ENCODE data around the gene CACNA2D3.

CACNA2D3 gene

DNA sequence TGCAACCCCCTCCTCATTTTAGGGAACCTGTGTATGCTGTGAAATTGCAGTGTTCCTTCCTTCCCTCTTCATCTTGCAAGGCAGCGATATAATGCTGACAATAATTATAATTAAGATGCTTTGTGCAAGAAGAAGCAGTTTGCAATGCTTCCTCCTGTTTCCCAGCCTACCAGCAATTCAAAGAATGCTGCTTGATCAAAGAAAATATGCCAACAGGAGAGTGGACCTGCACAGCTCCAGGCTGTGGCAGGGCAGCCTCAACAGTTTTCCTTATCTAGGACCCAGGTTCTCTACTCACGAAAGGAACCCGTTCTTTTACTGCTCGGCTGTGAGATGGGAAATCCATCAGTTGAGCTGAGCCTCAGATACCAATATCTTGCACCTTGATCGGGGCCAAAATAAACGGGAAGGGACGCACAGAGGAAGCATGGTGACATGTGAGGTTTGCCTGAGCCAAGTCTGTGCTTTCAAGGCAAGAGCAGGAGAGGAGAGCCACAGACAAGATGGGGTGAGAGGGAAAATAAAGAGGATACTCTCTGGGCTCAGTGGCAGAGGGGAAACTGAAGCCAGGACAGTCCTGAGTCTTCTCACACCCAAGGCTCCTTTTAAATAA lies 828.1 kb downstream of the CACNA2D3 start:
- Histone ChIP-seq H3K9ac (ENCODE audit: low read length) (no peak overlapping the region), H3K36me3 (ENCODE audit: control insufficient read depth, insufficient read depth, low read length) (no peaks in the 10 kb centered on the region), H3K4me1 (ENCODE audit: control insufficient read depth, low read depth, low read length) (peaks cover 4% of the 10 kb centered on the region), H3K4ac (ENCODE audit: low read depth, low read length) (no peak overlapping the region), H3K27me3 (ENCODE audit: insufficient read depth, low read length, poor library complexity) (no peaks in the 10 kb centered on the region), H3K4me2 (ENCODE audit: low read length) (no peak overlapping the region), H4K5ac (ENCODE audit: low read length) (no peak overlapping the region), H3K23ac (ENCODE audit: low read length) (no peak overlapping the region), H2AK5ac (ENCODE audit: low read length) (peak overlapping the region; percentile 2), H3K27ac (ENCODE audit: low read depth, low read length) (no peak overlapping the region), H3K79me1 (ENCODE audit: low read length) (no peaks in the 10 kb centered on the region), H3K4me3 (ENCODE audit: low read length) (no peak overlapping the region), H3K18ac (ENCODE audit: low read length) (no peak overlapping the region), H2BK15ac (replicated peaks; ENCODE audit: low read depth) (no peak overlapping the region), H3K56ac (ENCODE audit: low read length) (no peak overlapping the region), H4K8ac (ENCODE audit: low read depth, low read length) (no peak overlapping the region), H2BK5ac (ENCODE audit: low read length) (no peak overlapping the region), H3K79me2 (ENCODE audit: control insufficient read depth, insufficient read depth, low read length) (no peaks in the 10 kb centered on the region), H2BK120ac (ENCODE audit: low read depth, low read length) (no peak overlapping the region)
- DNase-seq, result no peak
- WGBS (ENCODE audit: extremely low coverage, insufficient coverage, low lambda C conversion rate), result no CpG with 5 or more reads among the region's 7 CpGs

DNA sequence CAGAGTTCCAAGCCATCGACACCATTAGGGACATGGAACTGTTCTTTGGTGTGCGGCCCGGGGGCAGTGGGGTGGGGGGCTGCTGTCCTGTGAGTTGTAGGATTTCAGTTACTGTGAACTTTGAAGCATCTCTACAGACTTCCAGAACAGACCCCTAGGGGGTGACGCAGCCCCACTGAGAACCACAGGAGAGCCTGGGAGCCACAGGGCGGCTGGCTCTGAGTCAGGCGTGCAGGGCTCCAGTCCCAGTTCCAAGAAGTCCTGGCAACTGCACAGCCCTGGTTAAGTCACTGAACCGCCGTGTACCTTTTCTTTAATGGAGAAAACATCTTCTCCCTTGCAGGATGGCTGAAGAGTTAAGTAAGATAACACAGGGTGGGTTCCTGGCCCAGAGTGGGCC lies 829.1 kb downstream of the CACNA2D3 start:
- H3K4me1 ChIP-seq (ENCODE audit: control insufficient read depth, low read depth, low read length), result peaks cover 10% of the 10 kb centered on the region
- no peaks in the 10 kb centered on the region for H3K36me3 ChIP-seq (ENCODE audit: control insufficient read depth, insufficient read depth, low read length)
- H3K4ac ChIP-seq (ENCODE audit: low read depth, low read length), result no peak overlapping the region
- H3K56ac ChIP-seq (ENCODE audit: low read length), result no peak overlapping the region
- no peak overlapping the region for H3K9ac ChIP-seq (ENCODE audit: low read length)
- H4K5ac ChIP-seq (ENCODE audit: low read length), result no peak overlapping the region
- peak; percentile 80 for DNase-seq
- no peak overlapping the region for H4K8ac ChIP-seq (ENCODE audit: low read depth, low read length)
- H3K23ac ChIP-seq (ENCODE audit: low read length), result no peak overlapping the region
- H3K79me1 ChIP-seq (ENCODE audit: low read length), result no peaks in the 10 kb centered on the region
- H3K4me2 ChIP-seq (ENCODE audit: low read length), result no peak overlapping the region
- H3K79me2 ChIP-seq (ENCODE audit: control insufficient read depth, insufficient read depth, low read length), result no peaks in the 10 kb centered on the region
- H2BK5ac ChIP-seq (ENCODE audit: low read length), result no peak overlapping the region
- H3K18ac ChIP-seq (ENCODE audit: low read length), result no peak overlapping the region
- no peak overlapping the region for H2AK5ac ChIP-seq (ENCODE audit: low read length)
- no peaks in the 10 kb centered on the region for H3K27me3 ChIP-seq (ENCODE audit: insufficient read depth, low read length, poor library complexity)
- H2BK120ac ChIP-seq (ENCODE audit: low read depth, low read length), result no peak overlapping the region
- no peak overlapping the region for H3K27ac ChIP-seq (ENCODE audit: low read depth, low read length)
- no peak overlapping the region for H3K4me3 ChIP-seq (ENCODE audit: low read length)
- no CpG with 5 or more reads among the region's 8 CpGs for WGBS (ENCODE audit: extremely low coverage, insufficient coverage, low lambda C conversion rate)
- H2BK15ac ChIP-seq (replicated peaks; ENCODE audit: low read depth), result no peak overlapping the region

DNA sequence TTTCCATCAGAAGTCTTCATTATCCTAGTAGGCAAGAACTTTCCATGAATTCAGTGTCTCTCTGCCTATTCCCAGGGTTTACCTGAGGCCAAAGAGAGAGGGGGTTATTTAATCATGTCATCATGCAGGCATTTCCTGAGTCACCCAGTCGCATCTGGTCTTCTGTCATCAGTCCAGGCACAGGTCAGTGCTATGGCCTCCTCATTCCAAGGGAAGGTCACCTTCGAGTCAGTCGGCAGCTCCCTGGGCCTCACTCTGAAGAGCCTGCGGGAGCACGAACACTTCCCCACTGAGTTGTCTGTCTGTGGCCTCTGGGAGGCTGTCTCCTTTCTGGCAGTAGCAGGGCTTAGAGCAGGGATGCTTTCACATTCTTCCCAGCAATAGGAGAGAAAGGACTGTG lies 831.7 kb downstream of the CACNA2D3 start:
- peak; percentile 97 for DNase-seq
- H3K27ac ChIP-seq (ENCODE audit: low read depth, low read length), result peak overlapping the region; percentile 72
- peak overlapping the region; percentile 36 for H2BK5ac ChIP-seq (ENCODE audit: low read length)
- no peak overlapping the region for H3K4ac ChIP-seq (ENCODE audit: low read depth, low read length)
- WGBS (ENCODE audit: extremely low coverage, insufficient coverage, low lambda C conversion rate), result no CpG with 5 or more reads among the region's 5 CpGs
- H3K9ac ChIP-seq (ENCODE audit: low read length), result no peak overlapping the region
- H3K79me2 ChIP-seq (ENCODE audit: control insufficient read depth, insufficient read depth, low read length), result no peaks in the 10 kb centered on the region
- no peak overlapping the region for H3K23ac ChIP-seq (ENCODE audit: low read length)
- peaks cover 11% of the 10 kb centered on the region for H3K4me1 ChIP-seq (ENCODE audit: control insufficient read depth, low read depth, low read length)
- no peaks in the 10 kb centered on the region for H3K27me3 ChIP-seq (ENCODE audit: insufficient read depth, low read length, poor library complexity)
- H2AK5ac ChIP-seq (ENCODE audit: low read length), result peak overlapping the region; percentile 41
- H3K36me3 ChIP-seq (ENCODE audit: control insufficient read depth, insufficient read depth, low read length), result no peaks in the 10 kb centered on the region
- H3K18ac ChIP-seq (ENCODE audit: low read length), result peak overlapping the region; percentile 98
- H3K56ac ChIP-seq (ENCODE audit: low read length), result peak overlapping the region; percentile 40
- H4K8ac ChIP-seq (ENCODE audit: low read depth, low read length), result no peak overlapping the region
- H2BK15ac ChIP-seq (replicated peaks; ENCODE audit: low read depth), result no peak overlapping the region
- no peak overlapping the region for H3K4me3 ChIP-seq (ENCODE audit: low read length)
- H3K4me2 ChIP-seq (ENCODE audit: low read length), result no peak overlapping the region
- H4K5ac ChIP-seq (ENCODE audit: low read length), result no peak overlapping the region
- H3K79me1 ChIP-seq (ENCODE audit: low read length), result no peaks in the 10 kb centered on the region
- H2BK120ac ChIP-seq (ENCODE audit: low read depth, low read length), result peak overlapping the region; percentile 79

DNA sequence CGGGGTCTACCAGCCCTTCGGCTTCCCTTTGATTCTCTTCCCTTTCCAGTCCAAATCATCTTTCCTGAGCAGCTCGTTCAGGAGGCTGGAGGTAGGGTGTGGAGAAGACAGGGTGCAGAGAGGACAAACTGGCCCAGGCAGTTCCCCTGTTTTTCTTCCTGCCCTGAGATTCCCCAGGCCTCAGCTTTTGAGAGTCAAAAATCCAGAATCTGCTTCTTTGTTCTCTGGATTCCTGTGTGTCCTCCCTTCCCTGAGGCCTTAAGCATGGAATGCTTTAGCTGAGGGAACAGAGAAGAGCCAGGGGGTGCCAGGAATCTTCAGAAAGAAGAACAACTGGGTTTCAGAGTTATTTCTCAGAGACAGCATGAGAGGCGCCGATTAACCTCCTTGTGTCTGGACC lies 832.2 kb downstream of the CACNA2D3 start:
- Histone ChIP-seq H3K9ac (ENCODE audit: low read length) (no peak overlapping the region), H3K23ac (ENCODE audit: low read length) (no peak overlapping the region), H3K4me1 (ENCODE audit: control insufficient read depth, low read depth, low read length) (peaks cover 11% of the 10 kb centered on the region), H3K4me3 (ENCODE audit: low read length) (no peak overlapping the region), H3K4me2 (ENCODE audit: low read length) (no peak overlapping the region), H4K5ac (ENCODE audit: low read length) (no peak overlapping the region), H3K27ac (ENCODE audit: low read depth, low read length) (peak overlapping the region; percentile 72), H3K79me1 (ENCODE audit: low read length) (no peaks in the 10 kb centered on the region), H3K27me3 (ENCODE audit: insufficient read depth, low read length, poor library complexity) (no peaks in the 10 kb centered on the region), H3K36me3 (ENCODE audit: control insufficient read depth, insufficient read depth, low read length) (no peaks in the 10 kb centered on the region), H3K79me2 (ENCODE audit: control insufficient read depth, insufficient read depth, low read length) (no peaks in the 10 kb centered on the region), H4K8ac (ENCODE audit: low read depth, low read length) (no peak overlapping the region), H2BK5ac (ENCODE audit: low read length) (peak overlapping the region; percentile 36), H2BK15ac (replicated peaks; ENCODE audit: low read depth) (no peak overlapping the region), H3K4ac (ENCODE audit: low read depth, low read length) (peak overlapping the region; percentile 94), H2AK5ac (ENCODE audit: low read length) (no peak overlapping the region), H3K18ac (ENCODE audit: low read length) (peak overlapping the region; percentile 98), H2BK120ac (ENCODE audit: low read depth, low read length) (peak overlapping the region; percentile 79), H3K56ac (ENCODE audit: low read length) (peak overlapping the region; percentile 30)
- peak; percentile 89 for DNase-seq
- no CpG with 5 or more reads among the region's 5 CpGs for WGBS (ENCODE audit: extremely low coverage, insufficient coverage, low lambda C conversion rate)

DNA sequence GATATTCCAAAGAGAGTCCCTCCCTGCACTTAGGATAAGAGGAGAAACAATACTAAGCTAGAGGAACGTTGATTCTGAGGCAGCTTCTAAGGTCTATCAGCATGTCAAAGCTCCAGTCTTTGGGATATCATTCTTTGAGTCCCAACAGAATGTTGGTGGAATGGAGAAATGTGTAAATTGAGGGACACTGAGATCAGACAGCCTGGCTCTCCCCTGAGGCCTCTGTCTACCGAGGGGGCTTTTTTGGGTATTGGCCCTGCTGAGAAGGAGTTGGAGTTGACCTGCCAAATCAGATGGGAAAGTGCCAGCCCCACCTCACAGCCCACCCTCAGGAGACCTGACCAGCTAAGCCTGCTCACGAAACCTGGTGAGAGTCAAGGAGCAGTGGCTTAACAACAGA lies 833.1 kb downstream of the CACNA2D3 start:
- peak overlapping the region; percentile 12 for H3K18ac ChIP-seq (ENCODE audit: low read length)
- no peak overlapping the region for H2AK5ac ChIP-seq (ENCODE audit: low read length)
- peak overlapping the region; percentile 52 for H3K56ac ChIP-seq (ENCODE audit: low read length)
- H3K4me3 ChIP-seq (ENCODE audit: low read length), result no peak overlapping the region
- peak overlapping the region; percentile 61 for H2BK5ac ChIP-seq (ENCODE audit: low read length)
- no CpG with 5 or more reads among the region's 3 CpGs for WGBS (ENCODE audit: extremely low coverage, insufficient coverage, low lambda C conversion rate)
- no peak overlapping the region for H3K9ac ChIP-seq (ENCODE audit: low read length)
- no peak overlapping the region for H4K8ac ChIP-seq (ENCODE audit: low read depth, low read length)
- no peak overlapping the region for H2BK15ac ChIP-seq (replicated peaks; ENCODE audit: low read depth)
- H3K36me3 ChIP-seq (ENCODE audit: control insufficient read depth, insufficient read depth, low read length), result no peaks in the 10 kb centered on the region
- DNase-seq, result peak; percentile 70
- H3K27ac ChIP-seq (ENCODE audit: low read depth, low read length), result peak overlapping the region; percentile 71
- H4K5ac ChIP-seq (ENCODE audit: low read length), result no peak overlapping the region
- no peak overlapping the region for H3K4ac ChIP-seq (ENCODE audit: low read depth, low read length)
- no peak overlapping the region for H3K23ac ChIP-seq (ENCODE audit: low read length)
- H2BK120ac ChIP-seq (ENCODE audit: low read depth, low read length), result no peak overlapping the region
- no peaks in the 10 kb centered on the region for H3K79me2 ChIP-seq (ENCODE audit: control insufficient read depth, insufficient read depth, low read length)
- H3K4me2 ChIP-seq (ENCODE audit: low read length), result no peak overlapping the region
- H3K79me1 ChIP-seq (ENCODE audit: low read length), result no peaks in the 10 kb centered on the region
- H3K4me1 ChIP-seq (ENCODE audit: control insufficient read depth, low read depth, low read length), result peaks cover 11% of the 10 kb centered on the region
- no peaks in the 10 kb centered on the region for H3K27me3 ChIP-seq (ENCODE audit: insufficient read depth, low read length, poor library complexity)

DNA sequence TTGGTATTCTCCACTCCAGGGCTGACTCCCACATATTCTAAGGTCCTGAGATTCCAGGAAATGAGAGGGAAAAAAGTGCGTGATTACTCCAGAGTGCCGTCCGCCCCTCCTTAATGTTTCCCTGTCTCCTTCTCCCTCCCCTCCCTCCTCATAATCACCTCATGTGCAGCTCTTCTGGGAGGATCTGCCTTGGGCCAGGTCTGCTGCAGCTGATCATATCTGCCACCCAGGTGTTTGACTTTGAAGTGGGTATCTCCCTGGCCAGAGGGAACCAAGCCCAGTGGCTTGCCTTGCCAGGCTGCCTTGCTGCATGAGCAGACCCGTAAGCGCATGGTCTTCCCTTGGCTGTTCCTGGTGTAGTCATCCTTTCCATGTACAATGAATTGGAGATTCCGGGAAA lies 833.6 kb downstream of the CACNA2D3 start:
- Histone ChIP-seq H3K27me3 (ENCODE audit: insufficient read depth, low read length, poor library complexity) (no peaks in the 10 kb centered on the region), H3K27ac (ENCODE audit: low read depth, low read length) (peak overlapping the region; percentile 71), H3K79me1 (ENCODE audit: low read length) (no peaks in the 10 kb centered on the region), H2BK120ac (ENCODE audit: low read depth, low read length) (no peak overlapping the region), H3K4me1 (ENCODE audit: control insufficient read depth, low read depth, low read length) (peaks cover 11% of the 10 kb centered on the region), H3K79me2 (ENCODE audit: control insufficient read depth, insufficient read depth, low read length) (no peaks in the 10 kb centered on the region), H3K4ac (ENCODE audit: low read depth, low read length) (no peak overlapping the region), H3K36me3 (ENCODE audit: control insufficient read depth, insufficient read depth, low read length) (no peaks in the 10 kb centered on the region), H3K9ac (ENCODE audit: low read length) (no peak overlapping the region), H3K4me3 (ENCODE audit: low read length) (no peak overlapping the region), H3K56ac (ENCODE audit: low read length) (peak overlapping the region; percentile 52), H2AK5ac (ENCODE audit: low read length) (peak overlapping the region; percentile 53), H2BK5ac (ENCODE audit: low read length) (peak overlapping the region; percentile 61), H4K5ac (ENCODE audit: low read length) (no peak overlapping the region), H3K23ac (ENCODE audit: low read length) (no peak overlapping the region), H4K8ac (ENCODE audit: low read depth, low read length) (no peak overlapping the region), H3K4me2 (ENCODE audit: low read length) (no peak overlapping the region), H2BK15ac (replicated peaks; ENCODE audit: low read depth) (no peak overlapping the region), H3K18ac (ENCODE audit: low read length) (peak overlapping the region; percentile 12)
- DNase-seq, result no peak
- WGBS (ENCODE audit: extremely low coverage, insufficient coverage, low lambda C conversion rate), result no CpG with 5 or more reads among the region's 6 CpGs
